ENCODE measurements around the gene MTG1.

The MTG1 gene, protein sequence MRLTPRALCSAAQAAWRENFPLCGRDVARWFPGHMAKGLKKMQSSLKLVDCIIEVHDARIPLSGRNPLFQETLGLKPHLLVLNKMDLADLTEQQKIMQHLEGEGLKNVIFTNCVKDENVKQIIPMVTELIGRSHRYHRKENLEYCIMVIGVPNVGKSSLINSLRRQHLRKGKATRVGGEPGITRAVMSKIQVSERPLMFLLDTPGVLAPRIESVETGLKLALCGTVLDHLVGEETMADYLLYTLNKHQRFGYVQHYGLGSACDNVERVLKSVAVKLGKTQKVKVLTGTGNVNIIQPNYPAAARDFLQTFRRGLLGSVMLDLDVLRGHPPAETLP

DNA sequence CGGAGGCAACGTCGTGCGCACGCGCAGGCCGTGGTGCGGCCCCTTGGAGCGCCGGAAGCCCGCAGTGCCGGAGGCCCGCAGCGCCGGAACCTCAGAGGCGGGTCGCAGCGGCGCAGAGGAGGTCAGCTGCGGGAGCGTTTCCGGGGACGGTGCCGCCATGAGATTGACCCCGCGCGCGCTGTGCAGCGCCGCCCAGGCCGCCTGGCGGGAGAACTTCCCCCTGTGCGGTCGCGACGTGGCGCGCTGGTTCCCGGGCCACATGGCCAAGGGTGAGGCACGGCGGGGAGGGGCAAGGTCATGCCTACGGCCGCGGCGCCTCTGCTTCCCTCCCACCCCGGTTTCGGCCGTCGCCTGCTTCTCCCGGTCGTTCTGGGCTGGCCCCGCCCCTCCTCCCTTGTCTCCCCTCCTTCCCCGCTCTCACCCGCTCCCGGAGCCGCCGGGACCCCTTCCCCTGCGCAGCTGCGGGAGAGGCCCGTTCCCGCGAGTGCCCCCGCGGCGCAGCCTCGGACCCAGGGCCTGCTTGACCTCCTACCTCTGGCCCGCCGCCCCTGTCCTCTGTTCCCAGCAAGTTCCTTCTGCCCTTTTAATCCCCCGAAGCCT is at the start of gene MTG1:
Gene MTG1 (plus strand): TSS at position 94 of the 600 bp plus-strand sequence. CDS start 64 bp downstream, at position 158.
- peak; percentile 81 to 84 for DNase-seq (ENCODE audit: low read depth in 2 of 2)

DNA sequence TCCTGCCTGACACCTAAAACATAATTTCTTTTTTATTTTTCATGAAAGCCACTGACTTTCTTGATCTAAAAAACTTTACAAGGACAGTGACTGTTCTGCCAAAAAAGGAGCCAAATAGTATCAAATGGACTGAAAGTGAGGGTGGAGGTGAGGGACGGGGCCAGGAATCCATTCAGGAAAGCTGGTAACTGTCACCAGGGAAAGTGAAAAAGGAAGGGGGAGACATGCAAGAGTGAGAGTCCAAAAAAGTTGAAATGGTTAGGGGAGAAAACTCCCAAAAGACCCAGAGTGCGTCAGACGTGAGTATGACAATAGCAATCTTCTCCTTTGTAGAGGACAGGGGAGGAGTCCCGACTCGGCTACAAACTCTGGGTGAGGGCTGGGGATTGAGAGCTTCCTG is 49.7 kb upstream of the MTG1 start:
- no peak for DNase-seq (ENCODE audit: low read depth in 2 of 2)

DNA sequence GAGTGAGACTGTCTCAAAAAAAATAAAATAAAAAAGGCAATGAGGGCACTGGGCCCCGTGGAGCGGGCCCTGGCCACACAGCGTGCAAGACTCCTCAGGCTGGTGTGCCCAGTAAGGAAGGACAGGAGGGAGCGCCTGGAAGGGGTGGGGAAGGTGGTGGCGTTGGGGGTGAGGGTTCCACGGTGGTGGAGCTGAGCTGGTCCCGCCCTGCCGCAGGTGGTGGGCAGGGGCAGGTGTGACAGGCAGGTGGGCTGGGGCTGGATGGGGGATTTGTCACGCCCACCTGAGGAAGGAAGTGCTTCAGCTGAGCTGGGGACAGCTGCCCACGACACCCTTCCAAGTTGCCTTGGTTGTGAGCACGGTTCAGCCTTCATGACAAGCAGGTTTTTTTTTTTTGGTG is 47.5 kb upstream of the MTG1 start:
- no peak for DNase-seq (ENCODE audit: low read depth in 2 of 2)

DNA sequence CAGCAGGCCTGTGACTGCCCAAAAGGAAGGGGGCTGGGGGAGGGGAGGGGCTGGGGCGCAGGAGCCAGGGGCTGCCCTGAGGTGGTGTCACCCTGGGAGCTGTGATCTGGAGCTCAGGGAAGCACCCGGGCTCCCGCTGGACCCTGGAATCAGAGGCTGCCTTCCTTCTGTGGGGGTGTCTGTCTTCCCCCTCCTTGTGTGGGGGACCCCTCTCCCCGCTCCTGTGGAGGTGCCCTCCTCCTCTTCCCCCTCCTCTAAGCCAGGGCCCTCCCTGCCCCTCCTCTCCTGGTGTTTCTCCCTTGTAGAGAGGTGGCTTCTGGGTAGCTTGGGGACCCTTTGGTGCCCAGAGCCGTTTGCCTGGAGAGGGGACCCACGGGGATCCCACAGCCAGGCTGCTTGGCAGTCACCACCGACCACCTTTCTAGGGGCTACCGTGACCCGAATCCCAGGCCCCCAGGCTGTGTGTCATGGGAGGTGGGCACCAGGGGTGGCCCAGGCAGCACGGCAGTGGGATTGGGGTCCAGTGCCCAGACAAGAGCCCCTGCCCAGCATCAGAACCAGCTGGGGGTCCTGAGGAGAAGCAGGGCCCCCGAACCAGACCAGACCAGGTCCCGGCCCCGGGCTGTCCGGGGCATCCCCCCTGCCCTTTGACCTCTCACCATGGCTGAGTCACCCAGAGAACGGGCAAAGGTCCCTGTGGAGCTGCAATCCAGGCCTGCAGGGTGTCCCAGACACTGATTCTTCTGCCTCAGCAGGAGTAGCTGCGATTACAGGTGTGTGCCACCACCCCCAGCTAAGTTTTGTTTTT is 46.0 kb upstream of the MTG1 start:
- no peak for DNase-seq (ENCODE audit: low read depth in 2 of 2)

DNA sequence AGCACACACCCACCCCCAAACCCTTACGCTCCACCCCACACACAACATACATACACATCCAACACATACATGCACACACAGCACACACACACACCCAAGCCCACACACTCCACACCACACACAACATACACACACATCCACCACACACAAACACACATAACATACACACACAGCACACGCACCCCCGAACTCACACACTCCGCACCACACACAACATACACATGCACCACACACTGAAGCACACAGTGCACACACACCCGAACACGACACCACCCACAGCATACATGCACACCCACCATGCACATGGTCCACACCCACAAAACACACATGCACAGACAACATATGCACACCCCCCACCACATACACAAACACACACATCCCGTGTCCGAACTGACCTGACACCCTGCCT is 44.8 kb upstream of the MTG1 start:
- DNase-seq (ENCODE audit: low read depth in 2 of 2): no peak

DNA sequence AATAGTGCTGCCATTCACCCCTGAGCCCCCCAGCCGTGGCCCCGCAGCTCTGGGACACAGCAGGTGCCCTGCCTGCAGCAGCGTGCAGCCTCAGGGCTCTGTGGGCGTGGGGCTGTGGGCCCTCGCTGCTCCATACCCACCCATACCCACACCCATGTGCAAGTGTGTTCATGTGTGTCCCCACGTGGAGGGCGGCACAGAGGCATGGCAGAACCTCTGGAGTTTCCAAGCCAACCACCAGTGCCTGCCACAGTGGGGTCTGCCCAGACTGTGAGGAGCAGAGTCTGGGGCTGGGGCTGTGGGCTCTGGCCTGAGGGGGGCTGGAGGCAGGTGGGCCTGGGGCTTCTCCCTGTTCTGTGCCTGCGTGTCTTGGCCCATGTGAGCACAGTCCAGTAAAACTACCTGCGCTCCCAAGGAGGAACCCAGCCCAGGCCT is 44.4 kb upstream of the MTG1 start:
- DNase-seq (ENCODE audit: low read depth in 2 of 2): no peak

DNA sequence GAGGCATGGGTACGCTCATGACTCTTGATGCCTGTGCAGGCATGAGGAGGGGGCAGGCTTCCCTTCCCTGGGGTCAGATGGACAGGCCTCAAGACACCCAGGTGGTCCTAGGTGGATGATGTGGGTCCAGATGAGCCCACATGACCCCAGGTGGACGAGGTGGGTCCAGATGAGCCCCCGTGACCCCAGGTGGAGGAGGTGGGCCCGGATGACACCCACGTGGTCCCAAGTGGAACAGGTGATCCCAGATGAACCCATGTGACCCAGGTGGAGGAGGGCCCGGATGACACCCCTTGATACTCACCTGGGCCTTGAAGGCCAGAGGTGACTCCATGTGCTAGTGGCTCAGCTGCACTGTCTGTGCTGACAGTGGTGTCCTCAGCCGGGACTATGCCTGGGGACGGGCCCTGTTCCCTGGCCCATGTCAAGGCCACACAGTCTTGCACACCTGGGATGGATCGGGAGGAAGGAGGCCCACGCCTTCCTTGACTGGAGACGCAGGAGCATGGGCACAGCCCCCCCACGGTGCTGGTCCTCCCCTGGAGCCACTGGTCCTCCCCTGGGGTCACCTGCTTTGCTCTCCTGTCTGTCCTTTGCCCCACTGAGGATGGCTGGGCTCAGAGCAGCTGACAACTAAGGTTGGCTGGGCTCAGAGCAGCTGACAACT is 43.5 kb upstream of the MTG1 start:
- DNase-seq (ENCODE audit: low read depth in 2 of 2): no peak

DNA sequence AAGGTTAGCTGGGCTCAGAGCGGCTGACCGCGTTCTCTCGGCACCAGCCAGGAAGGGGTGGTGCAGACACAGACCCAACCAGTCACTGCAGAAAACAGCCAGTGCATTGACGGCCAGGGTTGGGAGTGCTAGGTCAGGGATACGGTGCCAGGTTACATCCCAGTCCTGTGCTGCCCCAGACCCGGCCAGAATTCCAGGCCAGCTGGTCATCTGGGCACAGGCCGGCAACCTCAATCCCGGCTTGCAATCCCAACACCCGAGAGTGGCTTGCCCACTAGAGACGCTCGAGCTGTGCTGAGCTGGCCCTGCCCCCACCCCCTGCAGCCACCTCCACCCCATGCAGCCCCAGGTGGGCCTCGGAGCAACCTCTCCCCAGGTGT is 43.0 kb upstream of the MTG1 start:
- DNase-seq (ENCODE audit: low read depth in 2 of 2): no peak

DNA sequence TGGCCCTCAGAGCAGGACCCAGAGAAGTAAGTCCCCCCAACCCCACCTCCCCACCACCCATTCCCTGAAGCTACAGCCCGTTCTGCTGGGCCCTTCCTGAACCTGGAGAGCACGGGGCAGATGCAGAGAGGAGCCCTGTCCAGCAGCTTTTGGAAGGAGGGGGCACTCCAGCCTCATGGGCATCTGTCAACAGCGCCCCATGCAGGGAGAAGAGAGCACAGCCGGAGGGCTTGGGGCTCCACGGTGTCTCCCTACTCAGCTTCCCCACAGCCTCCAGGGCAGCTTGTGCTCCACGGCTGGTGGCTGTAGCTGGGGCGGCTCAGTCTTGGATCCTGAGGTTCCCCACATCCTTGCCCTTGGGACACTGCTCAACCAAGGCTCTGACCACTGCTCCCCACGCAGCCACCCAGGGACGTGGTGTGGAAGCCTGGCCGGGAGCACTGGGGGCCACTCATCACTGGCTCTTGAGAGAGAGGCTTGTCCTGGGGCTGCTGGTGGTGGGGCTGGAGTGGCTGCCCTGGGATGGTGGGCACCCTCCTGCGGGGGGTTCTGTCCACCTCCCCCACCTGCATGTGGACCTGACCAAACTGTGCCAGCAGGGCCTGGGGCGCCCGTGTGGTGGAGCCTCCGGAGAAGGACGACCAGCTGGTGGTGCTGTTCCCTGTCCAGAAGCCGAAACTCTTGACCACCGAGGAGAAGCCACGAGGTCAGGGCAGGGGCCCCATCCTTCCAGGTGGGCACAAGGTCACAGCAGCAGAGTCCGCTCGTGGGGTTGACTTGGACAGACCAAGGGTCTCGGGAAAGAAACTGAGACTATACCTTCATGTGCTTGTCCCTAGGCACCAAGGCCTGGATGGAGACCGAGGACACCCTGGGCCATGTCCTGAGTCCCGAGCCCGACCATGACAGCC is 42.3 kb upstream of the MTG1 start:
- no peak for DNase-seq (ENCODE audit: low read depth in 2 of 2)

DNA sequence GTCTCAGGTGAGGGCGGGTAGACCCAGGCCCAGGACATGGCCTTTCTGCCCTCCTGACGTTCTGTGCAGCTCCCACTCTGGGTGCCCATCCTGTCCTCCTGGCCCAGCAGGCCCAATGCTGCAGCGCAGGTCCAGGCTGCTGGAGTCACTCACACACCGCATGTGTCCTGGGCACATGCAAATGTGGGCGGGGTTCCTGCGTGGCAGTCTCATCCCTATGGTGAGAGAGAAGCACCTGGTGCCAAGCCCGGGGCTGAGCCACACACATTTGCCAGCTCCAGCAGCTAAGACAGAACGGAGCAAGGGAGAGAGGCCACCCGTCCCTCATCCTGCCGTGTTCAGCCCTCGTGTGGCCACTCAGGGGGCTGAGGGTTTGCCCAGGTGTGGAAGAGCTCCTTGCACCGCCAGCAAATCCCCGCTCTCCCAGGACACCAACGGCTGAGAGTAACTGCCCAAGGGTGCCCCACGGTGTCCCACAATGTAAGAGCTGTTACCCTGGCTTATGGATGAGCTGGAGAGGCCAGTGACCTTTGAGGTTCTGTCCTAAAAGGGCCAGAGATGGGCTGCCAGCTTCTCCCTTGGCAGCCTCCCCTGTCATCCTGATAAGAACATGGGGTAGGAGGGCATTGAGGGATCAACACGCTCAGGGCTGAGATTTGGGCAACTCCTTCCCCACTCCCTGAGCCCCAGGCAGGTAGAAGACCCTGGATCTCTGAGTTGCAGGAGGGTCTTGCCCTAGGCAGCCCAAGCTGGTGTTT is 40.6 kb upstream of the MTG1 start:
- DNase-seq (ENCODE audit: low read depth in 2 of 2): no peak

DNA sequence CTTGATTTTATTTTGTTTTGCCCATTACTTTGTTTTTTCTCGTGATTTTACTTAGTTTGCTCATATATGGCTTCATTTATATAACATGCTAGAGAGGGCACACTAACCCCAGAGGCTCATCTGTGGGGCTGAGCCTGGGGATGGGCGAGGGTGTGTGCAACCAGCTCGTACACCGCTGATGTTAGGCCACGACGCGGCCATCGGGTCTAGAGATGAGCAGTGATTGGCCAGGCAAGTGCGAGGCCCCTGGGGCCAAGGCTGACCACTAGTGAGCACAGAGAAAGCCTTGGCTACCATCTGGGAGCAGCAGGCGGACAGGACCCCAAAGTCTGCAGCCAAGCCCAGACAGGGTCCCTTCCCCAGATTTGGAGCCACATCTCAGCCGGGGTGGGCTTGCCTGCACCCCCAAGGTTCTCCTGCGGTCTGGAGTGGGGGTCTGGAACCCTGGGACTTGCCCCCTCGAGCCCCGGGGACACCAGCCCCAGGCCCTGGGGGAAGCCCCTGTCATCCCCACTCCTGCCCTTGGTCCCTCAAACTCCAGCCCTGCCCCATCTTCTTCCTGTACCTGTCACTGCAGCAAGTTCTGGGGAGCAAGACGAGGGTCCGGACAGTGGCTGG is 39.9 kb upstream of the MTG1 start:
- no peak for DNase-seq (ENCODE audit: low read depth in 2 of 2)

DNA sequence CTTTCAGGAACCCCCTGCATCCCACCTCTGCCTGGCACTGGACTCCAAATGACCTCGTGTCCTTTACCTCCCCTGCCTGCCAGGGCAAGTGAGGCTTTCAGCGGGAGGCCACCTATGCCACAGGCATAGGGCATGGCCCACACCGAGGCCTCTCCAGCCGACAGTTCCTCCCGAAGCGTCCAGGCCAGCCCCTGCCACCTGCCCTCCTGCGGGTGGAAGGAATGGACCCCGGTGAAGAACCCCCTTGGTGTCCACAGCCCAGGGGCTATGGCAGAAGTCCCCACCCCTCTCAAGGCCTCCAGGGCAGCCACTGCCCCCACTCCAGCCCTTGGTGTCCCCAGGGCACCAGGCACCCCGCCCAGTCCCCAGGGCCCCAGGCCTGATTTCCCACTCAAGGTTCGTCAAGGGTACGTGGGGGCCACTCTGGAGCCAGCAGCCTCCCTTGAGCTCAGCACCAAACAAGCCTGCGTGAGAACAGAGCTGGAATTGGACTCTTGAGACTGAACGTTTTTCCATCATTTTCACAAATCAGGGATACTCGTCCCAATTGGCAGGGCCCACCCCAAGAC is 39.2 kb upstream of the MTG1 start:
- DNase-seq (ENCODE audit: low read depth in 2 of 2): no peak

DNA sequence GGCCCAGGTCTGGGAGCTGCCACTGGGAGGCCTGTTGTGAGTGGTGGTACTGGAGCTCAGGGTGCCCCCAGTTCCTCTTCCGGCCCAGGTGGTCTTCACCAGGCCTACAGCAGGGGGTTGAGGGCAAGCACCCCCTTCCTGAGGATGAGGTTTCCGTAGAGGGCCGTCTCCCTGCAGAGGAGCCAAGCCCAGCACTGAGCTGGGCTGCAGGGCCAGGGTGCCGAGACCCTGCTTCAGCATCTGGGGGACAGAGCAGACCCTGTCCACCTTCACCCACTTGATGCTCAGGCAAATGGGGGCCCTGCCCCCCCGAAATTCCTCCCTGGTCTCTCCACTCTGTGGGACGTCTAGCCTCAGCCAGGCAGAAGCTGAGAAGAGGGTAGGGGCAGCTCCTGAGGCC is 38.7 kb upstream of the MTG1 start:
- no peak for DNase-seq (ENCODE audit: low read depth in 2 of 2)

DNA sequence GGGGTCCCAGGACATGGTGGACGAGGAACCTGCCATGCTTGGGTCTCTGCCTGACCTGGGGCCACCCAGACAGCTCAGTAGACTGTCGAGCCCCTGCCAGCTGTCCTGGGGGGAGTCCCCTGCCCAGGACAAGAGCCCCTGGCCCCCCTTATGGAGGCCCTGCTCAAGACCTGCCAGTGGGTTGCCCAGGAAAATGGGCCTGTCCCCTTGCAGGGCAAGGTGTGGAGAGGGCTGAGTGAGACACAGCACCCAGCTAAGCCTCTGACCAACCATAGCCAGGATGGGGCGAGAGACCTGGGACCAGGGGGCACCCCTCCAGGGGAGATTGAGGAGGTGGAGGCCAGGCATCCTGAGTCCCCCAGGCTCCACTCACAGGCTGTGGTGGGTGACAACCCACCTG is 38.0 kb upstream of the MTG1 start:
- DNase-seq (ENCODE audit: low read depth in 2 of 2): no peak

DNA sequence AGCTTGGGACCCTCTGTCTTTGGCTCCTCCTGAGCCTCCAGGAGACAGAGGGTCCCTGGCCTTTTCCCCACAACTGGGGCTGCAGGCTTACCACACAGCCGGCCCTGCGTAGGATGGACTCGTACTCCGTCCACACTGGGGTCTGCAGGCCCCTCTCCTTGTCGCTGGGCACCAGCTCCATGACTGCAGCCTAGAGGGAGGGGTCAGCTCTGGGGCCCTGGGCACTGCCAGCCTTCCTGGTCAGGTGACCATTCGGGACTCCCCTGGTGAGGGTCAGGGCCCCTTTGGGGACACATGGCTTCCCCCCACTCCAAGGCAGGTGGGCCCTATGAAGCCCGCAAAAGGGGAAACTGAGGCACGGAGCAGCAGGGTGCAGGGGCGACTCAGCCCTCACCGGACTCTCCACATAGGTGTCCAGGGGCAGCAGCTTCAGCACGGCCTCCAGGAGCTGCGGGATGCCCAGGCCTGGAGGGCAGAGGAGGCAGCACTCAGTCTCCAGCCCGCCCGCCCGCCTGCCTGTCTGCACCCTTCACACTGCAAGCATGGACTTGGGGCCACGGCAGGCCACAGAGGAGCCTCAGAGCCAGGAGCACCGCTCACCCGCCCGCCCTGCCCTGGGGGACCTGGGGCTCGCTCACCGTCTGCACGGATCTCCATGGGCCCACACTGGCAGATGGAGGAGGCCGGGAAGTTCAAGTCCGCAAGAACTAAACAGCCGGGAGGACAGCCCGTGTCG is 37.2 kb upstream of the MTG1 start:
- DNase-seq (ENCODE audit: low read depth in 2 of 2): no peak

DNA sequence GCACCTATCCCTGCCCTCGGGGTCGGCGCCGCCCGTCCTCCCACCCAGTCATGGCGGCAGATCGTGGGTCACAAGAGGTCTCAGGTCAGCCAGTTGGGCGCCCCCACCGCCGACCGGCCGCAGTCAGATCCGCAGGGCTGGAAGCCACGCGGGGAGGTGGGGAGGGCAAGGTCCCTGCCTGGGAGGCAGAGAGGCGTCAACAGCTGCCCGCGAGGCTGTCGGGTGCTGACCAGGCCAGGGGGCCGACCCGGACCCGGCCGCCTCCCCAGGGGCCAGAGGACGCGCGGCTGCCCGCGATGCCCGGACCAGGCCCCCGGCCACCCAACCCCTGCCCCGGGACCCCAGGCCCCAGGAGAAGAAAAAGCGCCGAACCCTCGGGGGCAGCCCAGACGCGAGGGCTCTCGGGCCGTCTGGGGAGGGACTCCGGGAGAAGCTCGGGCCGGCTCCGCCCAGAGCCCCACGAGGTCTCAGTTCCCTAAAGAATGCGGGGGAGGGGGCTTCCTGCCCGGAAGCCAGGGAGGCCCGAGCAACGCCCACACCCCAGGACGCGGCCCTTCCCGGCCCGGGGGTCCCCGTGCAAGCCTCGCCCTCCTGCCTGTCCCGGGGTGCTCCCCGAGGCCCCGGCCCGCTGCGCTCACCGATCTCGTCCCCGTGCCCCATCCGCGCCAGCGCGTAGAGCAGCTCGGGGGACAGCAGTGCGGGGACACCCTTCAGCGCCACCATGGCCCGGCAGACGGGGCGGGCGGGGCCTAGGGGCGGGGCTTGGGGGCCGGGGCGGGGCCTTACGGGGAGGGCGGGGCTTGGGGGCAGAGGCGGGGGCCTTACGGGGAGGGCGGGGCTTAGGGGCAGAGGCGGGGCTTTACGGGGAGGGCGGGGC is 36.4 kb upstream of the MTG1 start, which contains the start of gene FUOM:
Gene FUOM (minus strand): TSS at position 735 of the 877 bp plus-strand sequence. CDS start 12 bp downstream, at position 723.
- peak in 1 of 2 experiments; percentile 41 for DNase-seq (ENCODE audit: low read depth in 2 of 2)

DNA sequence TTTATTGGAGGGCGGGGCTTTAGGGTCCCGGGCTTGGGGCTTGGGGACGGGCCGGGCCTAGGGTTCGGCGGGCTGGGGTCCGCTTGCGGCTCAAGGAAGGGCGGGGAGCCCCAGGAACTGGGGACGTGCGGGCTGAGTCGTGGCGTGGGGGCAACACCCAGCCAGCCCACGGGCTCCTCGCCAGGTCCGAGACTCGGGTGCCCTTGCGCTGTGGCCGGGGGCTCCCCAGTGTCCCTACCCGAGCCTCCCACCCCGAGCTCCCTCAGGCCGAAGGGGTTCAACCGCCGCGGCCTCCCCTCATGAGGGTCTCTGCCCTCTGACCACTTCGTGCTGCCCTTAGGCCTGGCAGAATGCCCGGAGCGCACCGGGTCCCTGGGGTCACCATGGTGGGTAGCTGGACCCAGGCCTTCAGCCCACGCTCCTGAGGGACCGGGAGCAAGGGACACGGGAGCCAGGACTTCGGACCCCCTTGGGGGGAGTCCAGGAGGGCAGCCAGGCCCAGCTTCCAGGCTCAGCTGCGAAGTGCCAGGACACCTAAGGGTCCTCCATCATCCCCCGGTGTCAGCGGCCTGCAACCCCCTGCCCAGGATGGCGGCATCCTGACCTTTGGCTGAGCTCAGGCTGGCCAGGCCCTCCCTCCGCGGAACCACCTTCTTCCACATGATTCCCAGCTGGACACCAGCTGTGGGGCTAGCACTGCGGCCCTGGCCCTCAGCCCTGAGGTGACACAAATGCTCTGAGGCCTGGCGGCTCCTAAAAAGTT is 35.6 kb upstream of the MTG1 start:
- DNase-seq (ENCODE audit: low read depth in 2 of 2): no peak

All from fibroblast of skin of left quadriceps (primary cell).